IPS-15b (cell line): ENCODE results near the gene UBP1.
"Not testable (repeated sequence)": the region's sequence is repeated elsewhere in the genome, so short reads cannot be mapped to it uniquely, and the experiment has no call there.

Experiments
- H3K27me3 ChIP-seq: one replicate; pipeline ENCODE4 v1.6.1; 2013; ENCODE audit warnings: low read length; ENCODE audit not compliant: control insufficient read depth, insufficient read depth
- H3K36me3 ChIP-seq: one replicate; pipeline ENCODE4 v1.6.1; 2013; ENCODE audit warnings: low read length; ENCODE audit not compliant: control insufficient read depth, insufficient read depth
- H3K4me1 ChIP-seq: one replicate; pipeline ENCODE4 v1.6.1; 2013; ENCODE audit warnings: mild to moderate bottlenecking, low read length; ENCODE audit not compliant: control insufficient read depth, insufficient read depth
- H3K4me3 ChIP-seq: one replicate; pipeline ENCODE4 v1.5.1; 2013; ENCODE audit warnings: low read depth, low read length
- H3K9ac ChIP-seq: one replicate; pipeline ENCODE4 v1.6.1; 2013; ENCODE audit warnings: low read depth, mild to moderate bottlenecking, low read length
- H3K9me3 ChIP-seq: one replicate; pipeline ENCODE4 v1.6.1; 2013; ENCODE audit warnings: mild to moderate bottlenecking, low read length; ENCODE audit not compliant: control insufficient read depth, insufficient read depth

Gene UBP1, protein sequence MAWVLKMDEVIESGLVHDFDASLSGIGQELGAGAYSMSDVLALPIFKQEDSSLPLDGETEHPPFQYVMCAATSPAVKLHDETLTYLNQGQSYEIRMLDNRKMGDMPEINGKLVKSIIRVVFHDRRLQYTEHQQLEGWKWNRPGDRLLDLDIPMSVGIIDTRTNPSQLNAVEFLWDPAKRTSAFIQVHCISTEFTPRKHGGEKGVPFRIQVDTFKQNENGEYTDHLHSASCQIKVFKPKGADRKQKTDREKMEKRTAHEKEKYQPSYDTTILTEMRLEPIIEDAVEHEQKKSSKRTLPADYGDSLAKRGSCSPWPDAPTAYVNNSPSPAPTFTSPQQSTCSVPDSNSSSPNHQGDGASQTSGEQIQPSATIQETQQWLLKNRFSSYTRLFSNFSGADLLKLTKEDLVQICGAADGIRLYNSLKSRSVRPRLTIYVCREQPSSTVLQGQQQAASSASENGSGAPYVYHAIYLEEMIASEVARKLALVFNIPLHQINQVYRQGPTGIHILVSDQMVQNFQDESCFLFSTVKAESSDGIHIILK

DNA sequence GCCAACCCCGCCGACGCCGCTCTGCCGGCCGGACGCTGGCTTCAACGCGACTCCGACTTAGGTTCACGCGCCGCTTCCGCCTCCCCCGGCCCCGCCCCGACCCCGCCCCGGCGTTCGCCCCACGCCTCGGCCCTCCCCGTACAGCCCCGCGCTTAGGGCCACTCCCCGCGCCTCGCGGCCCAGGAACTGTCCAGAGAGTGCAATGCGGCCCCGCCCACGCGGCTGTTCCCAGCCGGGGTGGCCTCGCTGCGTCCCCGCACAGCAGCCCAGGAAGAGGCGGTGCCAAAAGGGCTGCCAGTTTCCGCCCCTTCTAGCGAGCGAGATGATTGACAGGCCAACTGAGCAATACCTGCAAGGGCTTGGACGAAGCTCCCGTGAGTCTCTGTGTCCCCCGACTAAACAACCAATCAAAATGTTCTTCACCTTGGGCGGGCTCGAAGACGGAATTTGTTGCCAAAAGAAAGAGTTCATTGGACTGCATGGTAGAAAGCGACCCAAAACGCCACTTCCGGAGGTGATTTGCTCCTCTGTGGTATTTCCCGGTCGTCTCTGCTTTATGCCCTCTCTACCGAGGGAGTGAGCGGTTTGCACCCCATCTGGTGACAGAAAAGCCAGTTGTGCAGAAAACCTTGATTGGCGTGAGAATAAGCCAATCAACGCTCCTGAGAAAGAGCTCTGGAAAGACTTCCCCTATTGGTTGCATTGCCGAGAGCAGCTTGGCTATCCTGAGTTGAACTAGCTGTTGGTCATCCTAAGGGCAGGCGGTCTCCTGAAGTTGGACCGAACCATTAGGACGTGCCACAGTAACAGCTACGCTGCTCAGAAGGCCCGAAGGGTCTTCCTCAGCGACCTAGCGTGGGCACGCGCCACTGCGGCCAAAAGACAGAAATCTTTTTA lies at the start of gene UBP1:
TSS of gene UBP1 (minus strand) at position 78 of the 897 bp plus-strand sequence. CDS start 557 bp downstream, outside the sequence.
- Histone ChIP-seq H3K27me3 (no peaks in the 10 kb centered on the region), H3K4me3 (peak within 1 kb of the TSS; percentile 90), H3K36me3 (no peaks in the 10 kb centered on the region), H3K9me3 (no peaks in the 10 kb centered on the region), H3K4me1 (peaks cover 4% of the 10 kb centered on the region), H3K9ac (peak within 1 kb of the TSS; percentile 91)

DNA sequence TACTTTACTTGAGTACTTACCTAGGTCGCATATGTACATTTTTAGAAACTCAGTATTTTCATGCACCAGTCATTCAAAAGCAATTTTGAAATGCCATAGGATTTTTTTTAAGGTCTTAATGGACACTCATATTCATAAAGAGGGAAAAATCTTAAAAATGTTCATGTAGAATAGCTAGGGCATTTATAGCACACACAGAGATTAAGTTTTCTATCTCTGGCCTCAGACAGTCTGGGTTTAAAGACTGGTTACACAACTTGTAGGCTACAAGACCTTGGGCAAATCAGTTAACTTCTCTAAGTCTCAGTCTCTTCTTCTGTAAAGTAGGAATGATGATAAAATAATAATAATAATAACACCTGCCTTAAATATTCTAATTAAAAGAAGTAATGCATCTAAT lies 48.5 kb upstream of the UBP1 start:
- H3K4me1 ChIP-seq, result no peaks in the 10 kb centered on the region
- H3K27me3 ChIP-seq, result no peaks in the 10 kb centered on the region
- H3K36me3 ChIP-seq, result no peaks in the 10 kb centered on the region
- H3K9me3 ChIP-seq, result no peaks in the 10 kb centered on the region
- H3K4me3 ChIP-seq, result no peak overlapping the region
- H3K9ac ChIP-seq, result no peak overlapping the region

DNA sequence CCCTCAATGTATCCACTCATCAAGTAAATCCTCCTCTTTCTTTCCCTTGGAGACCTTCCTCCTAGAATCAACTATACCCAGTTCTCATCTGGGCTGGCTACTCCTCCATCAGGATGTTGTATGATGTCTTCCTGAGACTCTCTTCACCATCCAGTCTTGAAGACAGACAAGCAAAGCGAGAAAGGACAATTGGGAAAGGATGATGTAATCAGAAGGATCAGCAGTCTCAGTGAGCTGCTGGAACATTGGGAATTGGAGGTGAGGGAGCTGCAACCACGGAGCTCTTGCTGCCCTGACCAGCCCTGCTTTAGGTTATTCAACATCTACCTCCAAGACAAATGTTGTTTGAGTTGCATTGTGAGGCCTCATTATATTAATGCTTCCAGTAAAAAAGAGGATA lies 48.0 kb upstream of the UBP1 start:
- Histone ChIP-seq H3K27me3 (no peaks in the 10 kb centered on the region), H3K9me3 (no peaks in the 10 kb centered on the region), H3K9ac (no peak overlapping the region), H3K4me3 (no peak overlapping the region), H3K36me3 (no peaks in the 10 kb centered on the region), H3K4me1 (no peaks in the 10 kb centered on the region)

DNA sequence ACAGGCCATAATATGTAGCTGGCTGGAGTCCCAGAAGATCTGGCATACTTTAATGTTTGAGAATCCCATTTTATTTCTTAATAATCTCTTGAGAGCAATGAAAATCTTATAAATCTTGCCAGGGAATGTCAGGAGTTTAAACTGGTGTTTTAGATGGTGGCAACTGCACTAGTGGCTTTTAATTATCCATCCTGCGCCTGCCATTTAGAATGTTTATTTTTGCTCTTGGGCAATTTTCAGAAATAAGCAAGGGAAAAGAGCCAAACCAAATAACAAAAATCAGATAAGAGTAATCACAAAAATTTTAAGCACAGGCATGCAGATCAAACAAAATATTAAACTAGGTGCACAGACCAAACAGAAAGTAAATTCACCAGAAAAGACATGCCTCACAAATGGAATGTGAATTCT lies 41.9 kb upstream of the UBP1 start:
- Histone ChIP-seq H3K36me3 (no peaks in the 10 kb centered on the region), H3K9ac (no peak overlapping the region), H3K4me3 (no peak overlapping the region), H3K27me3 (no peaks in the 10 kb centered on the region), H3K4me1 (no peaks in the 10 kb centered on the region), H3K9me3 (peaks cover 5% of the 10 kb centered on the region)

DNA sequence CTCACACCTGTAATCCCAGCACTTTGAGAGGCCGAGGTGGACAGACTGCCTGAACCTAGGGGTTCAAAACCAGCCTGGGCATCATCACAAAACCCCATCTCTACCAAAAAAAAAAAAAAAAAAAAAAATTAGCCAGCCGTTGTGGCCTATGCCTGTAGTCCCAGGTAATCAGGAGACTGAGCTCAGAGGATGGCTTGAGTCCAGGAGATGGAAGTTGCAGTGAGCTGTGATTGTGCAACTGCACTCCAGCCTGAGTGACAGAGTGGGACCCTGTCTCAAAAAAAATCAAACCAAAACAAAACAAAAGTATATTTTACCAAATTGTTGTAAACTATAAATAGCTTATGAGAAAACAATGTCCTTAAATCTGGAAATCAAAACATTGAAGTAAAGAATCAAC lies 34.7 kb upstream of the UBP1 start:
- no peaks in the 10 kb centered on the region for H3K4me1 ChIP-seq
- no peaks in the 10 kb centered on the region for H3K36me3 ChIP-seq
- no peak overlapping the region for H3K9ac ChIP-seq
- no peak overlapping the region for H3K4me3 ChIP-seq
- H3K27me3 ChIP-seq, result no peaks in the 10 kb centered on the region
- no peaks in the 10 kb centered on the region for H3K9me3 ChIP-seq

DNA sequence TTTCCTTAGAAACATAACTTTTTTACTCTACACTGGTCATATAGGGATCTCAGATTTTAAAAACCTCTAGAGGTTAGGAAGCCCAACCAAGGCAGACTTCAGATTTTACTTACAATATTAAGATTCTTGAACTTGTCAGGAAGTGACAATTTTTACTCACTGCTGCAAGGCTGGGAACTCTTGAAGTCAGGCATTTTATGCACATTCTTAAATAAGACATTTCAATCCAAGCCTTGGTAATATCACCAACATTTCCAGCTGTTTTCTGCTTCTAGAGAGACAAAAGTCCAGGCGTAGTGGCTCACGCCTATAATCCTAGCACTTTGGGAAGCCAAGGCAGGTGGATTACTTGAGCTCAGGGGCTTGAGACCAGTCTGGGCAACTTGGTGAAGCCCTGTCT lies 33.6 kb upstream of the UBP1 start:
- Histone ChIP-seq H3K36me3 (no peaks in the 10 kb centered on the region), H3K4me3 (no peak overlapping the region), H3K9me3 (no peaks in the 10 kb centered on the region), H3K4me1 (no peaks in the 10 kb centered on the region), H3K27me3 (no peaks in the 10 kb centered on the region), H3K9ac (no peak overlapping the region)

DNA sequence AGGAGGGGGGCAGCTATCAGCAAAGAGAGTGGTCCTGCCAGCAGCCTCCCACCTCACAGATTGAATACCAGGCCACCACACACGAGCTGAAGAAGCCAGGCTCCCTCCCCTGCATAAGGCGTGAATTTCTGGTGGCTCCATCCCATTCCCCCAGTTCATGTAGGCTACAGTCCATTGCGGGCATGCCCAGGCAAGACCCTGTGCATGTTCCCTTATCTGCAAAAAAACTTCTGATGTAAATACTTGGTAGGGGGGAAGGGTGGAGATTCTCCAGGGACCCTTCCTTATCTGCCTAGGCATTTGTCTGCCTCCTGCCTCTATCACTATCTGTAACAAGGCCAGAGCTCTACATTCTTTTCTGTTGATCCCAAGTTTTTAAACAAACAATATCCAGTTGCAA lies 27.6 kb upstream of the UBP1 start:
- Histone ChIP-seq H3K9ac (no peak overlapping the region), H3K4me3 (peak overlapping the region; percentile 8)

DNA sequence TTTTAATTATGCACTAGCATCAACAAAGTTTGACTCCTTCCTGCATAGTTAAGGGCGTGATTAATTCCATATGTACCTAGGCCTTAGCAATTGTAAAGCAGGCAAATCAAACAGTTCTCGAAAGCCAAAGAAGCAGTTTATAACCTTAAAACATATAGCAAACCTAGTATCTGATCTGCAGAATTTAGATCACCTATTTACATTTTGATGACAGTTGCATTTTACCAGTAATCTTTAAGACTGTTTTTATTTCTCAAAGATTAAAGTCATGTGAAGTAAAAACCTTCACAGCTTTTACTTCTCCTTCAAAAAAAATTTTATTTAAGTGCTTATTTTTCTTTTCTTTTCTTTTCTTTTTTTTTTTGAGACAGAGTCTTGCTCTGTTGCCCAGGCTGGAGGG lies 20.9 kb upstream of the UBP1 start:
- Histone ChIP-seq H3K4me1 (no peaks in the 10 kb centered on the region), H3K9me3 (peaks cover 2% of the 10 kb centered on the region), H3K36me3 (no peaks in the 10 kb centered on the region), H3K9ac (no peak overlapping the region), H3K4me3 (no peak overlapping the region), H3K27me3 (no peaks in the 10 kb centered on the region)

More for the DNA sequence above, 27.6 kb upstream of the UBP1 start:
- no peaks in the 10 kb centered on the region for H3K4me1 ChIP-seq
- H3K9me3 ChIP-seq, result peaks cover 10% of the 10 kb centered on the region
- H3K36me3 ChIP-seq, result peaks cover 4% of the 10 kb centered on the region
- no peaks in the 10 kb centered on the region for H3K27me3 ChIP-seq

DNA sequence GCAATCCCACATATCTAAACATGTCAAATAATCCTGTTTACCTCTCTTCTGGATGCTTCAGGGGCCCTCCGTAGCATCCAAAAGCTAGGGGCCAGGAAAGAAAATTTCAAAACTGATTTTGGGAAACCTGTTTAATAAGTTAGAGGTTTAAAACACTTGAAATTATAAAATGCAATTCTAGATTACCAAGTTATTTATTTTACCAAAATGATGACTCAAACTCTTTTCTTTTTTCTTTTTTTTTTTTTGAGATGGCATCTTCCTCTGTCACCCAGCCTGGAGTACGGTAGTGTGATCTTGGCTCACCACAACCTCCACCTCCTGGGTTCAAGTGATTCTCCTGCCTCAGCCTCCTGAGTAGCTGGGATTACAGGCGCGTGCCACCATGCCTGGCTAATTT lies 19.4 kb upstream of the UBP1 start:
- not testable (repeated sequence) for H3K36me3 ChIP-seq, H3K27me3 ChIP-seq, H3K9me3 ChIP-seq, H3K9ac ChIP-seq, H3K4me3 ChIP-seq, H3K4me1 ChIP-seq

DNA sequence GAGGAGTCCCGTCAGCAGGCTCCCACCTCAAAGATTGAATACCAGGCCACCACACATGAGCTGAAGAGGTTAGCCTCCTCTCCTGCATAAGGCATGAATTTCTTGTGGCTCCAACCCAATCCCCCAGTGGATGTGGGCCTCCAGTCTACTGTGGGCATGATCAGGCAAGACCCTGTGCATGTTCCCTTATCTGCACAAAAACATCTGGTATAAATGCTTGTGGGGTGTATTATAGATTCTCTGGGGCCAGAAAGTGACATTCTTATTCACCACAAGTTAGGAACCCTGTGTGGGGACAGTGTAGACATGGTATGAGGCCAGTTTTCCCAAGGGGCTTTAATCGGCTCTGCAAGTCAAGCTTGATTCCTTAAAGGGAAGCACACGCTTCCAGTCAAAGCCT lies 18.2 kb upstream of the UBP1 start:
- peaks cover 2% of the 10 kb centered on the region for H3K36me3 ChIP-seq

DNA sequence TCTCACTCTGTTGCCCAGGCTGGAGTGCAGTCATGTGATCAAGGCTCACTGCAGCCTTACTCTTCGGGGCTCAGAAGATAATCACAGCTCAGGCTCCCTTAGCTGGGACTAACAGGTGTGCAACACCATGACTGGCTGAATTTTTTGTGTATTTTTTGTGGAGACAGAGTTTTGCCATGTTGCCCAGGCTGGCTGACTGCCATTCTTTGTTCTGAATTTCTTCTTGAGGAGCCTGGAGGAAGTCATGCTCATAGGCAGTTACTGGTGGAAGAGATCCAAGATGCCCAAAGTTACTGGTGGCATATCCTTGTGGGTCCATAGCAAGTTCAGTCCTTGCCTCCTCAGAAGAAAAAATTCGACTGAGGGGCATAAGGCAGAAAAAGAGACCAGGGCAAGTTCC lies 16.6 kb upstream of the UBP1 start:
- H3K4me1 ChIP-seq, result no peaks in the 10 kb centered on the region
- H3K27me3 ChIP-seq, result no peaks in the 10 kb centered on the region
- H3K9me3 ChIP-seq, result peaks cover 2% of the 10 kb centered on the region

More for the DNA sequence above, 18.2 kb upstream of the UBP1 start:
- no peak overlapping the region for H3K9ac ChIP-seq
- no peaks in the 10 kb centered on the region for H3K27me3 ChIP-seq
- H3K4me3 ChIP-seq, result no peak overlapping the region
- H3K9me3 ChIP-seq, result peaks cover 2% of the 10 kb centered on the region
- no peaks in the 10 kb centered on the region for H3K4me1 ChIP-seq

More for the DNA sequence above, 16.6 kb upstream of the UBP1 start:
- H3K9ac ChIP-seq, result no peak overlapping the region
- no peak overlapping the region for H3K4me3 ChIP-seq
- H3K36me3 ChIP-seq, result peaks cover 7% of the 10 kb centered on the region
